ENCODE data around the gene PHGDH. TPM values are rescaled to one million over a fixed set of nuclear protein-coding genes. Genes with fewer than 3 reads are reported as not detected.

Gene PHGDH
- total and polyA plus RNA-seq, 2 of the 13 experiments (the other 11 are each of a cell fraction or from before 2014, with no cell fraction given) = 95.8 to 133 TPM

GRCh38 chr1:119740261-119740660 is 28.5 kb downstream of the PHGDH start:
- Histone ChIP-seq H3K36me3 (replicated peaks in 1 of 2; ENCODE audit: control insufficient read depth in 1 of 2, insufficient read depth in 2 of 2, low read length in 2 of 2) (peaks cover 48 to 87% of the 10 kb centered on the region in 2 experiments), H3K4me1 (ENCODE audit: insufficient read depth, low read length) (peaks cover 18% of the 10 kb centered on the region)
- no TSS peak for BruUV-seq (replicated peaks)

More at GRCh38 chr1:119740261-119740660, 28.5 kb downstream of the PHGDH start:
- Histone ChIP-seq H3K4me3 (replicated peaks in 1 of 3; ENCODE audit: insufficient read depth in 1 of 3, low read depth in 2 of 3, low read length in 3 of 3) (no peak overlapping the region), H3K9ac (ENCODE audit: insufficient read depth, low read depth, low read length) (no peak overlapping the region), H3K4me2 (ENCODE audit: low read depth, low read length) (no peak overlapping the region), H3K9me3 (ENCODE audit: low read length) (no peaks in the 10 kb centered on the region), H3K27me3 (ENCODE audit: control insufficient read depth in 1 of 2, insufficient read depth in 2 of 2, low read length in 2 of 2) (no peaks in the 10 kb centered on the region), H2AFZ (ENCODE audit: low read length) (no peak overlapping the region), H3K79me2 (ENCODE audit: insufficient read depth, low read length) (no peaks in the 10 kb centered on the region), H4K20me1 (ENCODE audit: insufficient read depth, low read length) (no peaks in the 10 kb centered on the region; the same call in 1 of the 2 replicates), H3K27ac (ENCODE audit: extremely low read length, insufficient read depth, low read length) (no peak overlapping the region)
- FAIRE-seq (no peak), ATAC-seq (no peak), DNase-seq (ENCODE audit: low spot score) (no peak)
- ChIA-PET POLR2A (no interaction called here), CTCF (ENCODE audit: low intra/inter-chr PET ratio, low total read pairs) (no interaction called here)
- in situ Hi-C loops (cut with HindIII; ENCODE audit: extremely low pct_ligation_motif_present, low pct_unique_long_range_greater_than_20kb) = no loop called here
- 89% methylated on average over 2 of the region's 2 CpGs for WGBS (ENCODE audit: low lambda C conversion rate)
- intact Hi-C loops (cut with micrococcal nuclease; ENCODE audit: unreplicated experiment) = no loop called here
- no peak for TF ChIP-seq RBM22 (optimal IDR thresholded peaks at IDR 0.05; ENCODE audit: low read length)
- TF ChIP-seq, protein P1, sequence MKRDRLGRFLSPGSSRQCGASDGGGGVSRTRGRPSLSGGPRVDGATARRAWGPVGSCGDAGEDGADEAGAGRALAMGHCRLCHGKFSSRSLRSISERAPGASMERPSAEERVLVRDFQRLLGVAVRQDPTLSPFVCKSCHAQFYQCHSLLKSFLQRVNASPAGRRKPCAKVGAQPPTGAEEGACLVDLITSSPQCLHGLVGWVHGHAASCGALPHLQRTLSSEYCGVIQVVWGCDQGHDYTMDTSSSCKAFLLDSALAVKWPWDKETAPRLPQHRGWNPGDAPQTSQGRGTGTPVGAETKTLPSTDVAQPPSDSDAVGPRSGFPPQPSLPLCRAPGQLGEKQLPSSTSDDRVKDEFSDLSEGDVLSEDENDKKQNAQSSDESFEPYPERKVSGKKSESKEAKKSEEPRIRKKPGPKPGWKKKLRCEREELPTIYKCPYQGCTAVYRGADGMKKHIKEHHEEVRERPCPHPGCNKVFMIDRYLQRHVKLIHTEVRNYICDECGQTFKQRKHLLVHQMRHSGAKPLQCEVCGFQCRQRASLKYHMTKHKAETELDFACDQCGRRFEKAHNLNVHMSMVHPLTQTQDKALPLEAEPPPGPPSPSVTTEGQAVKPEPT (CRISPR knock-in tag; IDR thresholded peaks at IDR 0.05; ENCODE audit: low read depth) = no peak
- TF ChIP-seq TBP (CRISPR knock-in tag; IDR thresholded peaks at IDR 0.05) = no peak
- TF ChIP-seq HCFC1 (IDR thresholded peaks at IDR 0.05; ENCODE audit: low read depth, low read length) = no peak
- no peak for TF ChIP-seq SRF (IDR thresholded peaks at IDR 0.05; ENCODE audit: low read depth, low read length)
- TF ChIP-seq FOXC1 (CRISPR knock-in tag; IDR thresholded peaks at IDR 0.05; ENCODE audit: borderline replicate concordance) = no peak
- no peak for TF ChIP-seq RAD51 (IDR thresholded peaks at IDR 0.05; ENCODE audit: borderline replicate concordance)
- TF ChIP-seq GATAD2A (CRISPR knock-in tag; IDR thresholded peaks at IDR 0.05) = no peak

All from HepG2 (cell line).